Activated CD4-positive, CD25-positive, alpha-beta regulatory T cell treated with anti-CD3 and anti-CD28 coated beads, Interleukin-2, amount 50 U/mL, for 72 hours (primary cell): ENCODE results near the gene VIM.
"Not testable (repeated sequence)": the region's sequence is repeated elsewhere in the genome, so short reads cannot be mapped to it uniquely, and the experiment has no call there.

ENCODE experiments used
- DNase-seq: peaks from one replicate; pipeline ENCODE4 v3.0.0; 2021

Gene VIM

GRCh38 chr10:17234431-17234945, 6.4 kb downstream of the VIM start:
- DNase-seq = no peak

- DNase-seq = no peak
Measured at GRCh38 chr10:17235136-17235535, 7.1 kb downstream of the VIM start.

- DNase-seq = no peak
Measured at GRCh38 chr10:17236468-17237148, 8.6 kb downstream of the VIM start.

- no peak for DNase-seq
Measured at GRCh38 chr10:17237149-17237527, 9.1 kb downstream of the VIM start.

GRCh38 chr10:17237915-17238444, 9.9 kb downstream of the VIM start:
- no peak for DNase-seq

GRCh38 chr10:17238445-17239291, 10.6 kb downstream of the VIM start:
- no peak for DNase-seq

GRCh38 chr10:17239345-17240085, 11.5 kb downstream of the VIM start:
- DNase-seq = no peak

- no peak for DNase-seq
Measured at GRCh38 chr10:17240096-17240495, 12.1 kb downstream of the VIM start.

GRCh38 chr10:17240616-17241015, 12.6 kb downstream of the VIM start:
- no peak for DNase-seq

- no peak for DNase-seq
Measured at GRCh38 chr10:17241611-17242333, 13.7 kb downstream of the VIM start.

- DNase-seq = no peak
Measured at GRCh38 chr10:17244700-17245365, 16.8 kb downstream of the VIM start.

GRCh38 chr10:17247210-17247609, 19.2 kb downstream of the VIM start:
- no peak for DNase-seq

- no peak for DNase-seq
Measured at GRCh38 chr10:17248964-17249363, 20.9 kb downstream of the VIM start.

GRCh38 chr10:17249820-17250219, 21.8 kb downstream of the VIM start:
- no peak for DNase-seq

- no peak for DNase-seq
Measured at GRCh38 chr10:17250736-17251135, 22.7 kb downstream of the VIM start.

- DNase-seq = not testable (repeated sequence)
Measured at GRCh38 chr10:17254543-17255050, 26.6 kb downstream of the VIM start.

- DNase-seq = no peak
Measured at GRCh38 chr10:17255512-17255911, 27.5 kb downstream of the VIM start.

GRCh38 chr10:17256051-17256450, 28.0 kb downstream of the VIM start:
- DNase-seq = no peak

GRCh38 chr10:17256627-17257026, 28.6 kb downstream of the VIM start:
- DNase-seq = no peak

GRCh38 chr10:17257466-17258321, 29.7 kb downstream of the VIM start:
- DNase-seq = peak; percentile 40

GRCh38 chr10:17262502-17262901, 34.5 kb downstream of the VIM start:
- DNase-seq = no peak
